Tibial nerve (tissue), 4 donors: ENCODE results near the gene UGT1A8. TPM values are rescaled to one million over a fixed set of nuclear protein-coding genes. Genes with fewer than 3 reads are reported as not detected.
"Not testable (repeated sequence)": the region's sequence is repeated elsewhere in the genome, so short reads cannot be mapped to it uniquely, and the experiment has no call there.

Experiments
- DNase-seq, 2 donors: peaks; one replicate each; pipeline ENCODE4 v3.0.0-alpha.2; 2019; ENCODE audit warnings: low spot score in 2 of 2
- H3K27ac ChIP-seq, 4 donors: fragments of 200-600 bp; sonication (generic) in 3 of 4; one replicate each; pipeline ENCODE4 v1.5.1; 2017 to 2019; ENCODE audit warnings: mild to moderate bottlenecking in 1 of 4
- H3K27me3 ChIP-seq, 2 donors: fragments of 200-600 bp; sonication (generic) in 1 of 2; one replicate each; pipeline versions ENCODE4 v1.5.1 to v1.6.0; 2017 to 2019
- H3K36me3 ChIP-seq, 3 donors: fragments of 200-600 bp; sonication (generic); one replicate each; pipeline ENCODE4 v1.5.1; 2018 to 2019
- H3K4me1 ChIP-seq, 4 donors: fragments of 200-600 bp; sonication (generic) in 3 of 4; one replicate each; pipeline ENCODE4 v1.5.1; 2017 to 2019
- H3K4me3 ChIP-seq, 4 donors: fragments of 200-600 bp; sonication (generic) in 3 of 4; one replicate each; pipeline ENCODE4 v1.5.1; 2017 to 2019; ENCODE audit warnings: mild to moderate bottlenecking in 1 of 4, moderate library complexity in 1 of 4
- H3K9me3 ChIP-seq, 4 donors: fragments of 200-600 bp; sonication (generic) in 3 of 4; one replicate each; pipeline ENCODE4 v1.5.1; 2017 to 2019
- EP300 ChIP-seq, 2 donors: sonication (generic); formaldehyde crosslinking; IDR thresholded peaks; one replicate each; pipeline ENCODE4 v1.6.1; 2017; ENCODE audit warnings: antibody characterized with exemption in 2 of 2, mild to moderate bottlenecking in 1 of 2
- POLR2A ChIP-seq, 2 donors: fragments of 450-650 bp; IDR thresholded peaks; one replicate each; pipeline ENCODE4 v1.6.1; 2017; ENCODE audit warnings: antibody characterized with exemption in 2 of 2, mild to moderate bottlenecking in 2 of 2, moderate library complexity in 2 of 2
- WGBS, 2 donors: methylation state at CpG; one replicate each; pipeline ENCODE4 v1.1.5; 2018; 5-methylcytosine and 5-hydroxymethylcytosine counted together
- total RNA-seq, 4 donors: library from RNA; depleted of rRNA; stranded (reverse); fragments of >200 nt; gene quantifications; one replicate each; pipeline ENCODE4 v1.1.0, GENCODE V29; 2016
- TF ChIP-seq, protein P1 (sequence below), 5 experiments: fragments of 200-600 bp in 3 of 5; fragments of 450-650 bp in 2 of 5; sonication (generic) in 3 of 5; IDR thresholded peaks; one replicate each; pipeline ENCODE4 v1.5.1; 2016 to 2019; ENCODE audit warnings: antibody characterized with exemption in 5 of 5, mild to moderate bottlenecking in 3 of 5, moderate library complexity in 2 of 5

Gene UGT1A8
- total RNA-seq, 4 donors from 2014 or later: not detected

DNA sequence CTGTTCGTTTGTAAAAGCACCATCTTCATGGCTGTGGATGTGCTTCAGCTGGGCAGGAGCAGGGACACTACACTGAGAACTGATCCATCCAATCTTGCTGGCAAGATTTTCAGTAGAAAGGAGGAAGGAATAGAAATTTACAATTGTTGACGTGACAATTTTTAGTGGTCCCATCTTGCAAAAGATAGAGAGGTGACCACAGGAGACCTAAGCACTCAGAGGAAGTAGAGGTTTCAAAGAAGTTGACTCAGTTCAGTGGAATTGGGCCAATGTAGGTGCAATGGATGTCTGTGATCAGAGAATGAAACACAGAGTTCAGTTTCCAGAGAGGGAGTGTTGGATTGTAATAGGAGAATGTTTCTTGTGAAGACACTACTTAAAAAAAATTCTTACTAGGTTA lies 96.7 kb downstream of the UGT1A8 start:
- H3K27ac ChIP-seq: no peak overlapping the region
- H3K36me3 ChIP-seq: no peaks in the 10 kb centered on the region
- WGBS, 2 donors: 77 to 82% methylated on average over 2 of the region's 2 CpGs
- no peaks in the 10 kb centered on the region for H3K9me3 ChIP-seq
- no peak for DNase-seq
- no peaks in the 10 kb centered on the region for H3K27me3 ChIP-seq
- TF ChIP-seq POLR2A (IDR thresholded peaks at IDR 0.05): no peak
- TF ChIP-seq, protein P1, sequence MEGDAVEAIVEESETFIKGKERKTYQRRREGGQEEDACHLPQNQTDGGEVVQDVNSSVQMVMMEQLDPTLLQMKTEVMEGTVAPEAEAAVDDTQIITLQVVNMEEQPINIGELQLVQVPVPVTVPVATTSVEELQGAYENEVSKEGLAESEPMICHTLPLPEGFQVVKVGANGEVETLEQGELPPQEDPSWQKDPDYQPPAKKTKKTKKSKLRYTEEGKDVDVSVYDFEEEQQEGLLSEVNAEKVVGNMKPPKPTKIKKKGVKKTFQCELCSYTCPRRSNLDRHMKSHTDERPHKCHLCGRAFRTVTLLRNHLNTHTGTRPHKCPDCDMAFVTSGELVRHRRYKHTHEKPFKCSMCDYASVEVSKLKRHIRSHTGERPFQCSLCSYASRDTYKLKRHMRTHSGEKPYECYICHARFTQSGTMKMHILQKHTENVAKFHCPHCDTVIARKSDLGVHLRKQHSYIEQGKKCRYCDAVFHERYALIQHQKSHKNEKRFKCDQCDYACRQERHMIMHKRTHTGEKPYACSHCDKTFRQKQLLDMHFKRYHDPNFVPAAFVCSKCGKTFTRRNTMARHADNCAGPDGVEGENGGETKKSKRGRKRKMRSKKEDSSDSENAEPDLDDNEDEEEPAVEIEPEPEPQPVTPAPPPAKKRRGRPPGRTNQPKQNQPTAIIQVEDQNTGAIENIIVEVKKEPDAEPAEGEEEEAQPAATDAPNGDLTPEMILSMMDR (IDR thresholded peaks at IDR 0.05): no peak
- TF ChIP-seq EP300 (IDR thresholded peaks at IDR 0.05): no peak
- no peaks in the 10 kb centered on the region for H3K4me1 ChIP-seq
- H3K4me3 ChIP-seq: no peak overlapping the region

DNA sequence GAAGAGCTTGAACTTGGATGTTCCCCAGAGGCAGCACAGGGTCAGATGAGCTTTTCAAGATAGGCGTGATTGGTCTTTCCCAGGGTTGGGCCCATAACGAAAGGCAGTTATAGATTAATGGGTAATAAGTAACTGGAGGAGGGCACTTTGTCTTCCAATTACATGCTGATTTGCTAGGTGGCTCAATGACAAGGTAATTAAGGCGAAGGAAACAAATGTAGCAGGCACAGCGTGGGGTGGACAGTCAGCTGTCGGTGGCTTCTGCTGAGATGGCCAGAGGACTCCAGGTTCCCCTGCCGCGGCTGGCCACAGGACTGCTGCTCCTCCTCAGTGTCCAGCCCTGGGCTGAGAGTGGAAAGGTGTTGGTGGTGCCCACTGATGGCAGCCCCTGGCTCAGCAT lies 101.1 kb downstream of the UGT1A8 start, which contains the start of gene UGT1A4:
TSS of gene UGT1A4 (plus strand) at position 185 of the 400 bp plus-strand sequence. CDS start at position 270, 85 bp downstream.
- H3K9me3 ChIP-seq: no peaks in the 10 kb centered on the region
- H3K27me3 ChIP-seq: no peaks in the 10 kb centered on the region
- TF ChIP-seq EP300 (IDR thresholded peaks at IDR 0.05) (no peak), POLR2A (IDR thresholded peaks at IDR 0.05) (no peak)
- TF ChIP-seq, protein P1 (IDR thresholded peaks at IDR 0.05): no peak
- no peak within 1 kb of the TSS for H3K27ac ChIP-seq
- H3K36me3 ChIP-seq: no peaks in the 10 kb centered on the region
- no peaks in the 10 kb centered on the region for H3K4me1 ChIP-seq
- DNase-seq: no peak
- WGBS, 2 donors: 52 to 66% methylated on average over 7 of the region's 7 CpGs
- no peak within 1 kb of the TSS for H3K4me3 ChIP-seq

DNA sequence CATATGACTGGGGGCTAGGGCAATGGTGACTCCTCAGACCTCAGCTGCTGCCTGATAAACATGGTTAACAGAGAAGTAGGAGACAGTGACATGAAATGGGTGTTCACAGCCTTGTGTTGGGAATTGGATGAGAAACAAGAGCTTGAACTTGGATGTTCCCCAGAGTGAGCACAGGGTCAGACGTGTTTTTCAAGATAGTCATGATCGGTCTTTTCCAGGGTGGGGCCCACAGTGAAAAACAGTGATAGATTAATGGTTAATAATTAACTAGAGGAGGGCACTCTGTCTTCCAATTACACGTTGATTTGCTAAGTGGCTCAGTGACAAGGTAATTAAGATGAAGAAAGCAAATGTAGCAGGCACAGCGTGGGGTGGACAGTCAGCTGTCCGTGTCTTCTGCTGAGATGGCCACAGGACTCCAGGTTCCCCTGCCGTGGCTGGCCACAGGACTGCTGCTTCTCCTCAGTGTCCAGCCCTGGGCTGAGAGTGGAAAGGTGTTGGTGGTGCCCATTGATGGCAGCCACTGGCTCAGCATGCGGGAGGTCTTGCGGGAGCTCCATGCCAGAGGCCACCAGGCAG lies 111.4 kb downstream of the UGT1A8 start, which contains the start of gene UGT1A3:
TSS of gene UGT1A3 (plus strand) at position 320 of the 579 bp plus-strand sequence. CDS start at position 405, 85 bp downstream.
- no peaks in the 10 kb centered on the region for H3K4me1 ChIP-seq
- no peak within 1 kb of the TSS for H3K4me3 ChIP-seq
- no peak for DNase-seq
- H3K27ac ChIP-seq: no peak within 1 kb of the TSS
- no peaks in the 10 kb centered on the region for H3K36me3 ChIP-seq
- TF ChIP-seq, protein P1 (IDR thresholded peaks at IDR 0.05): no peak
- no peak for TF ChIP-seq EP300 (IDR thresholded peaks at IDR 0.05)
- no peak for TF ChIP-seq POLR2A (IDR thresholded peaks at IDR 0.05)
- 80 to 83% methylated on average over 8 of the region's 8 CpGs for WGBS, 2 donors
- H3K9me3 ChIP-seq: peaks cover 0 to 2% (median 0%) of the 10 kb centered on the region in 4 donors
- H3K27me3 ChIP-seq: no peaks in the 10 kb centered on the region

DNA sequence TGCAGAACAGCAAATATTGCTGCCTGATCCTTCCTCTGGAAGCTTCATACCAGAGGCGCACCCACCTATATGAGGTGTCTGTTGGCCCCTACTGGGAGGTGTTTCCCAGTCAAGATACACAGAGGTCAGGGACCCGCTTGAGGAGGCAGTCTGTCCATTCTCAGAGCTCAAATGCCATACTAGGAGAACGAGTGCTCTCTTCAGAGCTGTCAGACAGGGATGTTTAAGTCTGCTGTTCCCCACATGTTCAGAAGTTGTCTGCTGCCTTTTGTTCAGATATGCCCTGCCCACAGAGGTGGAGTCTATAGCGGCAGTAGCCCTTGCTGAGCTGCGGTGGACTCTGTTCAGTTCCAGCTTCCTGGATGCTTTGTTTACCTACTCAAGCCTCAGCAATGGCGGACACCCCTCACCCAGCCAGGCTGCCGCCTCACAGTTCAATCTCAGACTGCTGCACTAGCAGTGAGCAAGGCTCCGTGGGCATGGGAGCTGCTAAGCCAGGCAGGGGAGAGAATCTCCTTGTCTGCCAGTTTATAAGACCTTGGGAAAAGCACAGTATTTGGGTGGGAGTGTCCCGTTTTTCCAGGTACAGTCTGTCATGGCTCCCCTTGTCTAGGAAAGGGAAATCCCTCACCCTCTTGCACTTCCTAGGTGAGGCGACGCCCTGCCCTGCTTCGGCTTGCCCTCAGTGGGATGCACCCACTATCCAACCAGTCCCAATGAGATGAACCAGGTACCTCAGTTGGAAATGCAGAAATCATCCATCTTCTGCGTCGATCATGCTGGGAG lies 119.6 kb downstream of the UGT1A8 start:
- H3K4me1 ChIP-seq, DNase-seq, H3K4me3 ChIP-seq, H3K36me3 ChIP-seq, H3K27me3 ChIP-seq, H3K9me3 ChIP-seq, H3K27ac ChIP-seq: not testable (repeated sequence)
- 83 to 92% methylated on average over 14 of the region's 14 CpGs for WGBS, 2 donors

DNA sequence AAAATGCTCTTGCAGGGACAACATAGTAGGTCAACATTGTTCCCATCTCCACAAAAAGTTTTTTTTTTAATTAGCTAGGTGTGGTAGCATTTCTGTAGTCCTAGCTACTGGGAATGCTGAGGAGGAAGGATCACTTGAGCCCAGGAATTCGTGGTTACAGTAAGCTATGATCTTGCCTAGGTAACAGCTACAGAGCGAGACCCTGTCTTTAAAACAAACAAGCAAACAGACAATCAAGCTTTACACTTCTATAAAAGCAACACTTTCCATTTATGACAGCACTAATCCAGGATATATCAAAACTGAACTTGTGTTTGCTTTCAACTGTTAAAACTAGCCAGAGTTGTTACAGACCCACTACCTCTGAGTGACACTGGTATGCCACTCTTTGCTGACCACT lies 123.4 kb downstream of the UGT1A8 start:
- WGBS, 2 donors: 69 to 78% methylated on average over 2 of the region's 2 CpGs
- Histone ChIP-seq H3K4me1 (no peaks in the 10 kb centered on the region), H3K27me3 (no peaks in the 10 kb centered on the region), H3K4me3 (no peak overlapping the region), H3K27ac (no peak overlapping the region), H3K36me3 (no peaks in the 10 kb centered on the region), H3K9me3 (no peaks in the 10 kb centered on the region)
- TF ChIP-seq EP300 (IDR thresholded peaks at IDR 0.05) (no peak), POLR2A (IDR thresholded peaks at IDR 0.05) (no peak)
- TF ChIP-seq, protein P1 (IDR thresholded peaks at IDR 0.05): no peak
- DNase-seq: no peak
